H9 (cell line): ENCODE results near the gene DLX2. TPM values are rescaled to one million over a fixed set of nuclear protein-coding genes. Genes with fewer than 3 reads are reported as not detected.
A peak's percentile ranks its signal among the peaks of the same experiment; 100 is the strongest.

Experiments
- DNase-seq: peaks from one replicate; pipeline ENCODE4 v3.0.0-alpha.2; 2017
- H2AFZ ChIP-seq: one replicate; pipeline ENCODE4 v1.6.1; 2013; ENCODE audit warnings: mild to moderate bottlenecking, low read length, control low read depth, moderate library complexity
- H2AK5ac ChIP-seq: 2 replicates; pipeline ENCODE4 v1.6.1; 2013; ENCODE audit warnings: low read length, control low read depth, mixed read lengths; ENCODE audit not compliant: insufficient read length
- H2BK120ac ChIP-seq: one replicate; pipeline ENCODE4 v1.6.1; 2013; ENCODE audit warnings: low read depth, mild to moderate bottlenecking, low read length, control low read depth, inconsistent platforms; ENCODE audit not compliant: poor library complexity, severe bottlenecking
- H2BK12ac ChIP-seq: 2 replicates; pipeline ENCODE4 v1.6.1; 2013; ENCODE audit warnings: low read length, control low read depth, mixed read lengths, low read depth; ENCODE audit not compliant: insufficient read length
- H2BK15ac ChIP-seq: 2 replicates; pipeline ENCODE4 v1.6.1; 2013; ENCODE audit warnings: low read depth, low read length, control low read depth
- H2BK20ac ChIP-seq: one replicate; pipeline ENCODE4 v1.6.1; 2013; ENCODE audit warnings: low read depth, mild to moderate bottlenecking, low read length, control low read depth, inconsistent platforms; ENCODE audit not compliant: poor library complexity, severe bottlenecking
- H2BK5ac ChIP-seq: 2 replicates; pipeline ENCODE4 v1.6.1; 2013; ENCODE audit warnings: low read length, control low read depth, mixed read lengths; ENCODE audit not compliant: insufficient read length
- H3K14ac ChIP-seq: 2 replicates; pipeline ENCODE4 v1.6.1; 2013; ENCODE audit warnings: low read length, control low read depth; ENCODE audit not compliant: insufficient read depth
- H3K18ac ChIP-seq: 2 replicates; pipeline ENCODE4 v1.6.1; 2013; ENCODE audit warnings: low read depth, mild to moderate bottlenecking, mixed read lengths, low read length, control low read depth; ENCODE audit not compliant: insufficient read length
- H3K23ac ChIP-seq: 2 replicates; pipeline ENCODE4 v1.6.1; 2013; ENCODE audit warnings: low read length, control low read depth, mixed read lengths, low read depth; ENCODE audit not compliant: insufficient read length
- H3K23me2 ChIP-seq: 2 replicates; pipeline ENCODE4 v1.6.1; 2013; ENCODE audit warnings: low read depth, mild to moderate bottlenecking, mixed read lengths, low read length, control low read depth; ENCODE audit not compliant: insufficient read length, poor library complexity, severe bottlenecking
- H3K27ac ChIP-seq: 2 replicates; pipeline ENCODE4 v1.5.1; 2013; ENCODE audit warnings: low read length, control low read depth, mixed read lengths, low read depth; ENCODE audit not compliant: insufficient read length
- H3K27me3 ChIP-seq: 2 replicates; pipeline ENCODE4 v1.6.1; 2013; ENCODE audit warnings: low read length, control low read depth, inconsistent platforms; ENCODE audit not compliant: insufficient read depth
- H3K4ac ChIP-seq: 2 replicates; pipeline ENCODE4 v1.6.1; 2013; ENCODE audit warnings: low read depth, mild to moderate bottlenecking, control low read depth, inconsistent platforms, low read length, moderate library complexity
- H3K4me1 ChIP-seq: 2 replicates; pipeline ENCODE4 v1.6.1; 2013; ENCODE audit warnings: low read length, control low read depth, inconsistent platforms; ENCODE audit not compliant: insufficient read depth
- H3K4me2 ChIP-seq: 2 replicates; pipeline ENCODE4 v1.6.1; 2013; ENCODE audit warnings: low read length, control low read depth, mixed read lengths; ENCODE audit not compliant: insufficient read length, insufficient read depth
- H3K56ac ChIP-seq: 2 replicates; pipeline ENCODE4 v1.6.1; 2013; ENCODE audit warnings: low read depth, mild to moderate bottlenecking, mixed read lengths, low read length, control low read depth; ENCODE audit not compliant: insufficient read length
- H3K79me1 ChIP-seq: 2 replicates; pipeline ENCODE4 v1.6.1; 2013; ENCODE audit warnings: low read depth, mild to moderate bottlenecking, moderate library complexity, low read length, control low read depth, inconsistent platforms; ENCODE audit not compliant: insufficient read depth, poor library complexity, severe bottlenecking
- H3K79me2 ChIP-seq: 2 replicates; pipeline ENCODE4 v1.6.1; 2013; ENCODE audit warnings: low read length, control low read depth, inconsistent platforms; ENCODE audit not compliant: insufficient read depth
- H3K9ac ChIP-seq: 2 replicates; pipeline ENCODE4 v1.6.1; 2013; ENCODE audit warnings: low read length, control low read depth, mixed read lengths; ENCODE audit not compliant: insufficient read length; ENCODE audit errors: extremely low read depth
- H3K9me3 ChIP-seq: one replicate; pipeline ENCODE4 v1.6.1; 2013; ENCODE audit warnings: low read depth, low read length, inconsistent platforms; ENCODE audit not compliant: control insufficient read depth
- H3T11ph ChIP-seq: one replicate; pipeline ENCODE4 v1.6.1; 2013; ENCODE audit warnings: mild to moderate bottlenecking, low read length, control low read depth, inconsistent platforms
- H4K20me1 ChIP-seq: one replicate; pipeline ENCODE4 v1.6.1; 2013; ENCODE audit not compliant: control insufficient read depth, insufficient read length, insufficient read depth
- H4K5ac ChIP-seq: 2 replicates; pipeline ENCODE4 v1.6.1; 2013; ENCODE audit warnings: low read depth, mild to moderate bottlenecking, mixed read lengths, low read length, control low read depth; ENCODE audit not compliant: insufficient read length
- H4K8ac ChIP-seq: replicated peaks from 2 replicates; pipeline ENCODE4 v1.6.1; 2013; ENCODE audit warnings: low read length, control low read depth, mixed read lengths, low read depth; ENCODE audit not compliant: insufficient read length
- H4K91ac ChIP-seq: 2 replicates; pipeline ENCODE4 v1.6.1; 2013; ENCODE audit warnings: low read depth, mild to moderate bottlenecking, moderate library complexity, mixed read lengths, low read length, control low read depth; ENCODE audit not compliant: insufficient read length
- H3K27ac Mint-ChIP-seq, 3 experiments: 2 replicates in 2 of 3; 3 replicates in 1 of 3; pipeline ENCODE4 v1.8.0; 2020 to 2021; ENCODE audit warnings: mixed read lengths in 3 of 3, mild to moderate bottlenecking in 1 of 3, moderate library complexity in 1 of 3
- H3K27me3 Mint-ChIP-seq: 2 replicates; pipeline ENCODE4 v1.8.0; 2021; ENCODE audit warnings: low read depth, mild to moderate bottlenecking, moderate library complexity, mixed read lengths
- H3K36me3 Mint-ChIP-seq, 3 experiments: 2 replicates in 2 of 3; 3 replicates in 1 of 3; pipeline ENCODE4 v1.8.0; 2020 to 2021; ENCODE audit warnings: low read depth in 3 of 3, mixed read lengths in 3 of 3; ENCODE audit not compliant: insufficient read depth in 1 of 3
- H3K4me1 Mint-ChIP-seq, 2 experiments: 2 replicates each; pipeline ENCODE4 v1.8.0; 2020; ENCODE audit warnings: mixed read lengths in 2 of 2
- H3K4me3 Mint-ChIP-seq, 2 experiments: 2 replicates in 1 of 2; 3 replicates in 1 of 2; pipeline ENCODE4 v1.8.0; 2020 to 2021; ENCODE audit warnings: mild to moderate bottlenecking in 2 of 2, mixed read lengths in 2 of 2, moderate library complexity in 1 of 2
- H3K9me3 Mint-ChIP-seq, 2 experiments: 2 replicates in 1 of 2; 3 replicates in 1 of 2; pipeline ENCODE4 v1.8.0; 2020; ENCODE audit warnings: mild to moderate bottlenecking in 2 of 2, mixed read lengths in 2 of 2, moderate library complexity in 1 of 2
- CTCF ChIP-seq: fragments of 200-600 bp; sonication (generic); conservative IDR thresholded peaks from 3 replicates; pipeline ENCODE4 v1.8.0; 2021; ENCODE audit warnings: antibody characterized with exemption, mild to moderate bottlenecking
- WGBS: extraction: QIAGEN DNeasy Blood & Tissue Kit; methylation state at CpG from one replicate; pipeline ENCODE4 v1.1.7; 2013; ENCODE audit warnings: missing lambda C conversion rate, low lambda C conversion rate, mixed read lengths; ENCODE audit not compliant: insufficient read length; ENCODE audit errors: extremely low coverage; 5-methylcytosine and 5-hydroxymethylcytosine counted together
- total RNA-seq: library from RNA; stranded (reverse); gene quantifications from 2 replicates; pipeline ENCODE4 v1.2.1, GENCODE V29; 2021

DLX2 gene
- total RNA-seq, 1 experiment from 2014 or later = not detected

DNA sequence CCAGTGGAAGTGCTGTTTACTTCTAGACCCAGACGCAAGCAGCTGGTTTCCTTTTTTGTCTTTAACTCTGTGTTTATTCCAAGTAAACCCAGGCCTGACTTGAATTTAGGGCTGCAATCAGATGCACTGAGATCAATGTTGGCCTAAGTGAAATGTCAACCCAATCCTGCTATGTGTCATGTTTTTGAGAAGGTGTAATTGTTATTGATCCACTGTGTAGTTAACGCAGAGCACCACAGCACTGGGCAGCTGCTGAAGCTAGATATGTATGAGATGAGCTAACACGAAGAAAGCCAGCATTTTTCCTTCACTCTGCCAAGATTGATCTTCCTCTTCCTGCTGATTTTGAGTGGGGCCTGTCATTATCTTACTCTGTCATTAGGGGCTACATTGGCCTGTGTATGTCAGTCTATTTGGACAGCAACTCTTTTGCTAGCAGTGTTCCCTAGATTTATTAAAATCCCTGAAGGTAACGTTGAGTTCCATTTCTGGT lies 36.3 kb downstream of the DLX2 start:
- H3T11ph ChIP-seq = no peak overlapping the region
- no peak for TF ChIP-seq CTCF
- no peak overlapping the region for H3K4me3 Mint-ChIP-seq
- H2BK12ac ChIP-seq = no peak overlapping the region
- no peak overlapping the region for H3K27ac Mint-ChIP-seq
- no peaks in the 10 kb centered on the region for H3K9me3 ChIP-seq
- H4K8ac ChIP-seq = no peak overlapping the region
- no peaks in the 10 kb centered on the region for H3K79me2 ChIP-seq
- no peaks in the 10 kb centered on the region for H3K23me2 ChIP-seq
- no peak overlapping the region for H3K4ac ChIP-seq
- H2BK15ac ChIP-seq = no peak overlapping the region
- H3K56ac ChIP-seq = no peak overlapping the region
- no peak for DNase-seq
- H4K91ac ChIP-seq = no peak overlapping the region
- H3K27ac ChIP-seq = peak overlapping the region; percentile 10
- no peak overlapping the region for H2BK120ac ChIP-seq
- H2AFZ ChIP-seq = no peak overlapping the region
- no peak overlapping the region for H3K14ac ChIP-seq
- H2BK5ac ChIP-seq = no peak overlapping the region
- no peaks in the 10 kb centered on the region for H3K79me1 ChIP-seq
- no peak overlapping the region for H4K5ac ChIP-seq
- H3K18ac ChIP-seq = no peak overlapping the region
- no peak overlapping the region for H2BK20ac ChIP-seq
- H3K9ac ChIP-seq = no peak overlapping the region
- WGBS = no CpG with 5 or more reads among the region's 4 CpGs
- H3K4me1 ChIP-seq = no peaks in the 10 kb centered on the region
- H3K4me1 Mint-ChIP-seq = no peaks in the 10 kb centered on the region
- H3K36me3 Mint-ChIP-seq = peaks cover 0 to 4% (median 0%) of the 10 kb centered on the region in 3 experiments; a peak in 2 of 7 replicates
- H3K27me3 Mint-ChIP-seq = no peaks in the 10 kb centered on the region
- no peaks in the 10 kb centered on the region for H3K9me3 Mint-ChIP-seq
- H3K4me2 ChIP-seq = no peak overlapping the region
- H3K23ac ChIP-seq = no peak overlapping the region
- H4K20me1 ChIP-seq = no peaks in the 10 kb centered on the region
- no peak overlapping the region for H2AK5ac ChIP-seq
- no peaks in the 10 kb centered on the region for H3K27me3 ChIP-seq
